Stimulated activated CD8-positive, alpha-beta memory T cell treated with anti-CD3 and anti-CD28 coated beads, Interleukin-12 subunit alpha, Interleukin-12 subunit beta, amount 100 ng/mL, for 24 hours (primary cell): Measurements from ENCODE around the gene HEG1.

Experiments
- DNase-seq: peaks from one replicate; pipeline ENCODE4 v3.0.0-alpha.2; 2020; ENCODE audit errors: extremely low read depth

Gene HEG1

GRCh38 chr3:125045194-125045593 is 10.6 kb downstream of the HEG1 start:
- no peak for DNase-seq

GRCh38 chr3:125043599-125044151 is 12.1 kb downstream of the HEG1 start:
- DNase-seq = no peak

GRCh38 chr3:125042725-125043406 is 12.9 kb downstream of the HEG1 start:
- no peak for DNase-seq

- DNase-seq = no peak
These were observed 16.4 kb downstream of the HEG1 start for GRCh38 chr3:125039131-125040100.

GRCh38 chr3:125037498-125038150 is 18.2 kb downstream of the HEG1 start:
- no peak for DNase-seq

- no peak for DNase-seq
These were observed 20.6 kb downstream of the HEG1 start for GRCh38 chr3:125035217-125035616.

GRCh38 chr3:125033616-125034015 is 22.2 kb downstream of the HEG1 start:
- no peak for DNase-seq

GRCh38 chr3:125033135-125033534 is 22.7 kb downstream of the HEG1 start:
- no peak for DNase-seq

GRCh38 chr3:125032683-125033082 is 23.1 kb downstream of the HEG1 start:
- no peak for DNase-seq

- DNase-seq = no peak
These were observed 23.6 kb downstream of the HEG1 start for GRCh38 chr3:125032100-125032643.

GRCh38 chr3:125031544-125031943 is 24.3 kb downstream of the HEG1 start:
- DNase-seq = no peak

- DNase-seq = no peak
These were observed 27.1 kb downstream of the HEG1 start for GRCh38 chr3:125028657-125029056.

GRCh38 chr3:125025642-125026041 is 30.2 kb downstream of the HEG1 start:
- DNase-seq = no peak

GRCh38 chr3:125024817-125025216 is 31.0 kb downstream of the HEG1 start:
- no peak for DNase-seq

- no peak for DNase-seq
These were observed 31.8 kb downstream of the HEG1 start for GRCh38 chr3:125023833-125024555.

- DNase-seq = no peak
These were observed 33.6 kb downstream of the HEG1 start for GRCh38 chr3:125022206-125022605.

- DNase-seq = no peak
These were observed 36.5 kb downstream of the HEG1 start for GRCh38 chr3:125019271-125019670.

GRCh38 chr3:125017406-125017805 is 38.4 kb downstream of the HEG1 start:
- no peak for DNase-seq

- no peak for DNase-seq
These were observed 41.1 kb downstream of the HEG1 start for GRCh38 chr3:125014570-125015179.

GRCh38 chr3:125013095-125013494 is 42.7 kb downstream of the HEG1 start:
- no peak for DNase-seq

- no peak for DNase-seq
These were observed 43.9 kb downstream of the HEG1 start for GRCh38 chr3:125011941-125012340.
